K562 treated with DMSO at 1 percent for 4 hours (cell line): Measurements from ENCODE around the gene KLK6. TPM values are rescaled to one million over a fixed set of nuclear protein-coding genes. Genes with fewer than 3 reads are reported as not detected.

ENCODE experiments used
- total RNA-seq: library from RNA; unstranded; fragments of 300-600 nt; gene quantifications from 2 replicates; pipeline ENCODE4 v1.2.3, GENCODE V29; 2022; ENCODE audit not compliant: insufficient read depth

The KLK6 gene
- not detected in 2 replicates for total RNA-seq

GRCh38 chr19:50969413-50969760 lies at the start of gene KLK6:
KLK6 (minus strand) TSS chr19:50969591; CDS start chr19:50968104, 1,487 bp downstream.

GRCh38 chr19:51001515-51001914 lies 32.1 kb upstream of the KLK6 start, which contains the start of gene KLK8:
KLK8 (minus strand) TSS chr19:51001604; CDS start chr19:51001167, 437 bp downstream.

GRCh38 chr19:50983625-50984292 lies 14.4 kb upstream of the KLK6 start, which contains the start of gene KLK7:
KLK7 (minus strand) TSS chr19:50983917; CDS start chr19:50982399, 1,518 bp downstream.

GRCh38 chr19:50952910-50953309 lies 16.5 kb downstream of the KLK6 start, which contains the start of gene KLK5:
KLK5 (minus strand) TSS chr19:50953038; CDS start chr19:50952657, 381 bp downstream.

GRCh38 chr19:50911206-50912101 lies 57.9 kb downstream of the KLK6 start, which contains the start of gene KLK4:
KLK4 (minus strand) TSS chr19:50911395; CDS start chr19:50910738, 657 bp downstream.

Other genes with a start within 250 kb of the KLK6 start
- gene SHANK1, start 249.8 kb downstream of the KLK6 start, total RNA-seq, result 2.3 and 3.8 TPM in 2 replicates
- 130 and 141 TPM in 2 replicates for gene CLEC11A, start 246.2 kb downstream of the KLK6 start, total RNA-seq
- gene GPR32, start 199.1 kb downstream of the KLK6 start, total RNA-seq, result not detected in 2 replicates
- not detected in 2 replicates for gene ACP4, start 179.2 kb downstream of the KLK6 start, total RNA-seq
- 26.3 and 28.8 TPM in 2 replicates for gene KLK1, start 145.8 kb downstream of the KLK6 start, total RNA-seq
- not detected in 2 replicates for gene KLK15, start 136.0 kb downstream of the KLK6 start, total RNA-seq
- gene KLK3, start 114.7 kb downstream of the KLK6 start, total RNA-seq, result not detected in 2 replicates
- not detected in 2 replicates for gene KLK2, start 96.2 kb downstream of the KLK6 start, total RNA-seq
- not detected in 2 replicates for gene KLK4, start 58.2 kb downstream of the KLK6 start, total RNA-seq
- gene KLK5, start 16.6 kb downstream of the KLK6 start, total RNA-seq, result not detected in 2 replicates
- gene KLK7, start 14.3 kb upstream of the KLK6 start, total RNA-seq, result not detected in 2 replicates
- gene KLK8, start 32.0 kb upstream of the KLK6 start, total RNA-seq, result not detected in 2 replicates
- not detected in 2 replicates for gene KLK10, start 50.1 kb upstream of the KLK6 start, total RNA-seq
- not detected in 2 replicates for gene KLK11, start 57.0 kb upstream of the KLK6 start, total RNA-seq
- gene KLK12, start 65.4 kb upstream of the KLK6 start, total RNA-seq, result not detected in 2 replicates
- gene KLK13, start 95.5 kb upstream of the KLK6 start, total RNA-seq, result 2.8 TPM in 1 of 2 replicates, not detected in the other
- not detected in 2 replicates for gene KLK14, start 113.3 kb upstream of the KLK6 start, total RNA-seq
- 13.2 and 13.3 TPM in 2 replicates for gene CTU1, start 138.8 kb upstream of the KLK6 start, total RNA-seq
- 0.52 TPM in 1 of 2 replicates, not detected in the other for gene SIGLEC9, start 155.3 kb upstream of the KLK6 start, total RNA-seq
- 0.48 TPM in 1 of 2 replicates, not detected in the other for gene SIGLEC7, start 172.7 kb upstream of the KLK6 start, total RNA-seq